NCI-H2107 treated with DMSO at 0.1 percent for 48 hours (cell line): ENCODE results near the gene SRGAP3.

Source experiments
- DNase-seq: peaks from one replicate; lab custom pipeline; 2025; ENCODE audit not compliant: unreplicated experiment; lab: John Stamatoyannopoulos, UW

Gene SRGAP3

DNA sequence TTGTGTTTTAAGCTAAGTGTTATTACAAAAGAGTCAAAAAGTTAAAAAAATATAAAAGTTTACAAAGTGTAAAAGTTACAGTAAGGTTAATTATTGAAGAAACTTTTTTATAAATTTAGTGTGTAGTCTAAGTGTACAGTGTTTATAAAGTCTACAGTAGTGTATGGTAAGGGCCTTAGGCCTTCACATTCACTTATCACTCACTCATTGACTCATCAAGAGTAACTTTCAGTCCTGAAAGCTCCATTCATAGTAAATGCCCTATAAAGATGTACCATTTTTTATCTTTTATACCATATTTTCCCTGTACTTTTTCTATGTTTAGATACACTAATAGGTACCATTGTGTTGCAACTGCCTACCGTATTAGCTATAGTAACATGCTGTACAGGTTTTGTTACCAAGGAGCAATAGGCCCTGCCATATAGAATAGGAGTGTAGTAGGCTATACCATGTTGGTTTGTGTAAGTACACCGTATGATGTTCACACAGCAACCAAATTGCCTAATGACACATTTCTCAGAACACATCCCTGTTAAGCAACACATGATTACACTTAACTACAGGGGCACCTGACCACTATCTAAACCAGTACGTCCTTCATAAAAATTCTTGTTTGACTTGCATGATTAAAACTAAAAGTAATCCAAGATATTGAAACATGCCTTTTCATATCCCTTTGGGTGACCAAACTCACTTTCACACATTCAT is 303.4 kb downstream of the SRGAP3 start:
- DNase-seq = no peak

DNA sequence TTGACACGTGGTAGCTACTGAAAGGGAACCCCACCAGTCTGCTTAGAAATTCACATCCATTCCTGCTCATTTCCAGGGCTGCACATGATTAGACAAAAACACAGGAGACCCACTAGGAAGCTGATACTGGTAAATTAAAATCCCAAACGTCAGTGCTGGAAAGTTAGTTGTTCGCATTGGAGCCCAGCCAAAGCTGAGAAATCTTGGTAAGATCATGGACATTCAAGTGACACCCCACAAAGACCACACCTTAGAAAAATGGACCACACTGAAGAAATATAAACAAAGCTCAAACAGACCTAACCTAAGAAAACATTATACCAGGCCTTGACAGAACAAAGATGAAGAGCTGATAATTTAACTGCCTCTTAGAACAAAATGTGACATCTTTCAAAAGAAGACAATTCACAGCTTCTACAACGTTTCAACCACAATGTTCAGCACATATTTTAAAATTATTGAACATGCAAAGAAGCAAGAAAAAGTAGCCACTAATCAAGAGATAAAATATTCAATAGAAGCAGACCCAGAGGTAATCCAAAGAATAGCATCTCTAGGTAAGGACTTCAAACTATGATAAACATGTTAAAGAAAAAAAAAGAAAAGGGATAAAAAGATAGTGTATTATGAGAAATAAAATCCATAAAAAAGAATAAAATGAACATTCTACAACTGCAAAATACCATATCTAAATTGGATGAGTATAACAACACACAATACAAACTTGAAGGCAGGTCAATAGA is 306.5 kb downstream of the SRGAP3 start:
- DNase-seq = no peak

- DNase-seq = no peak
Observed at GRCh38 chr3:8942115-8942514, 307.3 kb downstream of the SRGAP3 start.

DNA sequence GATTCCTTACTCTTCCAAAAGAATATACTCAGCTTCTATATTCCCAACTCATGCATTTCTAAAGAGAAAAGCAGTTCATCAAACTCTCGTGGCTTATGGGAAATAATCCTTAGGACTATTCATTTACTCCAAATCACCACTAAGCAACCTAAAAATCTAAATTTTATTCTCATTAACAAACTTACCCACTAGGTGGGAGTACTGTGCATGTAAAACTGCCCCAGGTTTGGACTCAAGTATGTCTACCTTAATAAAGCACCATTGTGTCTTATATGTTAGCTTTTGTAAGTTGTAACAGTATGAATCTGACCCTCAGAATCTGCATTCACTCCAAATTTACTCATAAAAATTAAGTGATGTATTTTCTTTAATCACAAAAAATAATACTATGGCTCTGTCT is 311.4 kb downstream of the SRGAP3 start:
- no peak for DNase-seq

GRCh38 chr3:8937064-8938020 is 312.1 kb downstream of the SRGAP3 start:
- DNase-seq = no peak

DNA sequence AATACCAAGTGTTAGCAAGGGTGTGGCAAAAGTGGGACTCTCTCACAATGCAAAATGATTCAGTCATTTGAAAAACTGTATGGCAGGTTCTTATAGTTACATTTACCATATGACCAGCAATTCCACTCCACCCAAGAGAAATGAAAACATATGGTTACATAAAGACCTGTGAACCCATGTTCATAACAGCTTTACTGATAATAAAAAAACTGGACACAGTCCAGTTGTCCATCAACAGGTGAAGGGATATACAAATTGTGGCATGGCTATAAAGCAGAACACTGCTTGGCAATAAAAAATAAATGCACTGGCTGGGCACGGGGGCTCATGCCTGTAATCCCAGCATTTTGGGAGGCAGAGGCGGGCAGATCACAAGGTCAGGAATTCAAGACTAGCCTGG is 316.9 kb downstream of the SRGAP3 start:
- no peak for DNase-seq

- DNase-seq = no peak
Observed at GRCh38 chr3:8931342-8931741, 318.1 kb downstream of the SRGAP3 start.
